DMS114 treated with DMSO at 0.1 percent for 48 hours (cell line): Measurements from ENCODE around the gene ZCCHC13.
A peak's percentile ranks its signal among the peaks of the same experiment; 100 is the strongest.
"Not testable (repeated sequence)": the region's sequence is repeated elsewhere in the genome, so short reads cannot be mapped to it uniquely, and the experiment has no call there.

Experiments used
- DNase-seq: peaks from one replicate; lab custom pipeline; 2025; ENCODE audit not compliant: unreplicated experiment; lab: John Stamatoyannopoulos, UW

Gene ZCCHC13

GRCh38 chrX:74304016-74304415 lies at the start of gene ZCCHC13:
TSS of gene ZCCHC13 (plus strand) at chrX:74304180. CDS start at chrX:74304267, 87 bp downstream.
- DNase-seq = no peak

DNA sequence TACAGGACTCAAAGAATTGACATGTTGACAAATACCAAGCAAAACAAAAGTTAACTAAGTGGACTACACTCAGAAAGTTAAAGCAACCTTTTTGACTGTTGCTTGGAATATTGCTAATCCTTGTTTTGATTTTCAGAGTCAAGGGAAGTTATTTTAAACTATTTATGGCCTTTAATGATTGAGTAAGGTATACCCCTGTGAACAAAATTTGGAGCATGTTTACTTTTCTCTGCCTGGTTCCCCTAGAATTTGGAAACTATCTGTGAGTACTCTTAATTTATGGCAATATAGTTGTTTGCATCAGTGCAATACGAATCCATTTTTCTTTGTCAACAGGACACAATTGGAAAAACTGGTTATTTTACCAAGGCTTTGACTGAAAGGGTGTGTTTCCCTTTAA lies 45.9 kb upstream of the ZCCHC13 start:
- not testable (repeated sequence) for DNase-seq

DNA sequence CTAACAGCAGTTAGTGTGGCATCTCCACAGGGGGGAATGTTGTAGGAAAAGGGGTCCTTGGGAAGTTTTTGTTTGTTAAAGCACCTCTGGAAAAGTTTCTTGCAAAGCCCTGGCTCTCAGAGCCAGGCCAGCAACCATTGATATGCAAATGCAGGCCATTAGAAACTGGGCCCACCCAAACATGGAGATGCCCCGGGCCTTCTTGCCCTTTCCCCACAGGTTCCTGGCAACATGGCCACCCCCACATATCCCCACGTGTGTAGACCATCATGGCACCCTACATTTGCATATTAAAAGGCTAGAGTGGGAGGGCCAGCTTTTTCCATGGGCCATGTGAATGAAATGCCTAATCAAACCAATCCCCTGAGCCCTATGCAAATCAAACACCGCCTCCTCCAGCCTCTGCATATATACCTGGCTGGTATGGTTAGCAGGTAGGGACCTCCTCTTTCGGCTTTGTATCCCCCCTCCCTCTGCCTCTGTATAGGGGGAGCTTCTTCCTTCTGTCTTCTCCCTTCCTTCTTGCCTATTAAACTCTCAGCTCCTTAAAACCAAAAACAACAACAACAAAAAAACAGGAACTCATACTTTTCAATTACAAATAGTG lies 44.0 kb upstream of the ZCCHC13 start:
- DNase-seq = no peak

- DNase-seq = no peak
These were observed 41.3 kb upstream of the ZCCHC13 start for GRCh38 chrX:74262452-74263209.

DNA sequence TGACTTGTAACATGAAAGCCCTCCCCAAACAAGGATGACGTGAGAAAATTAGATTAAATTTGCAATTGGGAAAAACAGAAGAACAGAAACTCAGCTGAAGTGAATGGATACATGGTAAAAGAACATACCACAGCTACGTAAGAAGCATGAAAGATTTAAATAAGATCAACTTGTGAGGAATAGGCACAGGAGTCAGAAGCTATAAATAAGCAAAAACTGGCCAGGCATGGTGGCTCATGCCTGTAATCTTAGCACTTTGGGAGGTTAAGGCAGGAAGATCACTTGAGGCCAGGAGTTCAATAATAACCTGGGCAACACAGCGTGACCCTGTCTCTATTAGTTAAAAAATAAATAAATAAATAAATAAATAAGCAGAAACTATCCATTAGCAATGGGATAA lies 33.6 kb upstream of the ZCCHC13 start:
- DNase-seq = no peak

- DNase-seq = no peak
These were observed 31.8 kb upstream of the ZCCHC13 start for GRCh38 chrX:74272230-74272629.

GRCh38 chrX:74274516-74274915 lies 29.5 kb upstream of the ZCCHC13 start:
- DNase-seq = no peak

- DNase-seq = no peak
These were observed 26.7 kb upstream of the ZCCHC13 start for GRCh38 chrX:74277320-74277719.

DNA sequence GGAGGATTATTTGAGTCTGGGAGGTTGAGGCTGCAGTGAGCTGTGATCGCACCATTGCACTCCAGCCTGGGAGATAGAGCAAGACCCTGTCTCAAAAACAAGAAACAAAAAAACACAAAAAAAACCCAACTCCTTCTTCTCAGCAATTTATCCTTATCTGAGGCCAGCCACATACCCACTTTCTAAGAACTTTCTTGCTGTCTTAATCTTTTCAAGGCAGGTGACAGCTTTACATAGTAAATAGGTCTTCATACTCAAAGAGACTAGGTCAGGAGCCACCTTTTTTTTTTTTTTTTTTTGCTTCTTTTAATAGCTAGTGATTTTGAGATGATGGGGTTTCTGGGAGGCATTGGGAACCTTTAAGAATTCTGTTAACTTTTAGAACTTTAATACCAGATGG lies 26.1 kb upstream of the ZCCHC13 start:
- no peak for DNase-seq

DNA sequence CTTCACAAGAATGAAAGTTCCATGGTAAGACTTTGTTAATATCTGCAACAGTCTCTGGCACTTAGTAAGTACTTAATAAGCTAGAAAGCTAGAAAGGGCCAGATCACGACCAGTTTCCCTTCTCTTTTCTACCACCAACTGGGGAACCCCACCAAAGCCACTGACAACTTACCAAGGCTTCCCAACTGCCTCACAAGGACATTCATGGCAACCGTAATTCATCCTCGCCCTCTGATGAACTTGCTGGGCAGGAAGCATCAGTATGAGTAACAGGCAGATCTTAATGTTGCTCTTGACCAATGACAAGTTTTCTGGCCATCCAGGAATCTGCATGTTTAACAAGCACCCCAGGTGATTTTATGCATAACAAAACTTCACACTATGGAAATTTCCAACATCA lies 23.2 kb upstream of the ZCCHC13 start:
- no peak for DNase-seq

DNA sequence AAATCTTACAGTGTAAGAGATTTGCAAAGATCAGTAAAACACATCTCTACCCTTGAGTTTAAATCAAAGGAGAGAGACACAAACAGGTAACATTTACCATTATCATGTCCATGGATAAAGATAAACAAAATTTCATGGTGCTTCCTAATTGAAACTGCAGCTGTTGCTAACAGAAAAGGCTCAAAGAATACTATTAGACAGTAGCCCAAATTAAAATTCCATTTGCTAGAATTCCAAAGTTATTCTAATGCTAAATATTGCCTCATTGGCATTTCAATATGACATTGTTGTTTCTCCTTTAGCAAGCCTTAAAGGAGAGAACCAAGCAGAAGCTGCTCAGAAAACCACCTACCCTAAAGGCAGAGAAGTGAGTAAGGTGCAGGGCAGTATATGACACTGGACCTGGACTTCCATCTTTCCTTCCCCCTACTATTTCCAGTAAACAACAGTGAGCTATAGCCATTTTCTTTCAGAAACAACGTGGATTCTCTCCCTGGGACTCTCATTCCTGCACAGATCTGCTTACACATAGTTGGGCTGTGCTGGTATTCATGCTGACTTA lies 19.5 kb upstream of the ZCCHC13 start:
- DNase-seq = no peak

DNA sequence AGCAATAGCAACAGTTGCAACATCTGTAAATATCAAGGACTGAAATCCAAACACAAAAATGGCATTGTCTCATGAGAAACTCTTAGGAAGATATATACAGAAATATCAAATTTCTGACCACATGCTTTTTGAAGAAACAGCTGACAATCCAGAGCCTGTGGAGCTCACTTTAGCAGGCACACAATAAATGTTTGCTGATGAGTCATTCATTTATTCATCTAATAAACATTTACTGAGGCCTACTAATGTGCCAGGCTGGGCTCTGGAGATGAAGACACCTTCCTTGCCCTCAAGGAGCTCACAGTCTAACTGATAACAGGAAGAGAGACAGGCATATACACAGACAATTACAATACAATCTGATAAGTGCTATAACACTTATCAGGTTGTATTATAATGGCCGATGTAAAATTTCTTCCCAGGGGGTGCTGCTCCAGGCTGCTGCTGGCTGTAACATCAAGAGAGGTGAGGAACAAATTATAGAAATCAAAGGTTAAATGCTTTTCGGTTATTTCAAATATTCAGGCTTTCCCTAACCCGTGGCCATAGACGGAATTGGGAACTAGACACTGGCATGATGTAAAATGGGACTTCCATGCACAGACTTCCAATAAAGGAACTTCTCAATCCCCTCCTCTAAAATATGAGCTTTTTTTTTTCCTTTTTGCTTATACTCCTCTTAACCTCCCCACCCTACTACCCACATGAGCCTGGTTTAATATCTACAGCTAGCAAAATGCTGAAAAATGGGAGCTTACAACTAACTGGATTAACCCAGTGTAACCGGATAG lies 16.8 kb upstream of the ZCCHC13 start:
- no peak for DNase-seq

GRCh38 chrX:74291577-74291963 lies 12.4 kb upstream of the ZCCHC13 start:
- DNase-seq = no peak

GRCh38 chrX:74291964-74292807 lies 11.8 kb upstream of the ZCCHC13 start:
- DNase-seq = peak; percentile 87

DNA sequence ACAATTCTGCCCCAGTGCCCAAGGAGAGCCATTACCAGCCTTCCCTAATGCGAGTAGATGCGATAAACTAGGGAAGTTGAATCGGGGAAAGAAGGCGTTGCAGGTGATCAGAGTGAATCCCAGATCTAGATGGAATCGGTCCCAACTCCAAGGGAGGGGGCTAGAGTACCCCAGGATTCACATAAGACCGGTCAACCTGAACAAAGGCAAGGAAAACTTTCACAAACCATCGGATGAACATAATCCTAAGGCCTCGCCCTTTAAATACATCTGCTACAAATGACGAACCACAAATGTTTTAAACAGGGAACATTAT lies 11.2 kb upstream of the ZCCHC13 start:
- DNase-seq = no peak

DNA sequence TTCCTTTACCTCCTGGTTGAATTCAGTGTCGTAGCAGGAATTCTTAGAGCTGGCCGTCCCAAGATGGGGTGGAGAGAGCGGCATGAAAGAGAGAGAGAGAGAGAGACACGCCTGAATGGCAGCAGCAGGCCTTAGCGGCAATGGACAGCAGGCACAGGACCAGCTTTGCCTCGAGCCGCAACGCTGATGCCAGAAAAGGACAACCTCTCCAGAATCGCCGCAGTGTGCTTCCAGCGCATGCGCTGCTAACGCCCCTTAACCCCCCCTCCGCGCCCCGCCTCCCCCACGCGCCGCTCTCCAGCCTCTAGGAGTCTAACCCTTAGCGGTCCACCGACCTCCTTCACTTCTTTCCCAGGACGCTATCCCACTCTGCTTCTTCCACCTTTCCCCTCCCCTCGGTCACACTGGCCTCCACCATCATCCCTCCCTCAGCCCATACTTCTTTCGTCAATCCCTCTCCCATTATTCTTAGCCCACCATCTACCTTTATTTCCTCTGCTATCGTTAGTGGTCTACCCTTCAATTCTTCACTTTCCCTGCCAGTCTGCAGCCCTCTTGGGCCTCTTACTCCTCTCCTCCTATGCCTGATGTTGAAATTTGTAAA lies 10.5 kb upstream of the ZCCHC13 start:
- DNase-seq = peak; percentile 67

DNA sequence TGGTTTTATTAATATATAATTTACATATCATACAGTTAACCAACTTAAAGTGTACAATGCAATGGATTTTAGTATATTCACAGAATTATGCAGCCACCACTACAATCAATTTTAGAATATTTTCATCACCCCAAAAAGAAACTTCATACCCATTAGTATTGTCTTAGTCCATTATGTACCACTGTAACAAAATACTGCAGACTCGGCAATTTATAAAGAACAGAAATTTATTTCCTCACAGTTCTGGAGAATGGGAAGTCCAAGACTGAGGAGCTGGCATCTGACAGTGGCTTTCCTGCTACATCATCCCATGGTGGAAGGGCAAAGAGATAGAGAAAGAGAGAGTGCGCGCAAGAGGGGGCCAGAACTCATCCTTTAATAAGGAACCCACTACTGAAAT lies 8.9 kb upstream of the ZCCHC13 start:
- DNase-seq = no peak

- DNase-seq = no peak
These were observed 6.2 kb upstream of the ZCCHC13 start for GRCh38 chrX:74297766-74298165.

DNA sequence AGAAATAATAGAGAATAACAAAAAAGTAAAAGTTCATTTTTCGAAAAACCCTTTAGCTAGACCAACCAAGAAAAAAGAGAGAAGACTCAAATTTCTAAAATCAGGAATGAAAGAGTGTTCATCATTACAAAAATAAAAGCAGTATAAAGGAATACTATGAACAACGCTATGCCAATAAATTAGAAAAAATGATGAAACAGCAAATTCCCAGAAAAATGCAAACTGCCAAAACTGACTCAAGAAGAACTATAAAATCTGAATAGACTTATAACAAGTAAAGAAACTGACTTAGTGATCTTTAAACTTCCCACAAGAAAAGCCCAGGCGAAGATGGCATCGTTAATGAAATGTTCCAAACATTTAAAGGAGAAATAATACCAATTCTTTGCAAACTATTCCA lies 3.1 kb upstream of the ZCCHC13 start:
- DNase-seq = no peak

DNA sequence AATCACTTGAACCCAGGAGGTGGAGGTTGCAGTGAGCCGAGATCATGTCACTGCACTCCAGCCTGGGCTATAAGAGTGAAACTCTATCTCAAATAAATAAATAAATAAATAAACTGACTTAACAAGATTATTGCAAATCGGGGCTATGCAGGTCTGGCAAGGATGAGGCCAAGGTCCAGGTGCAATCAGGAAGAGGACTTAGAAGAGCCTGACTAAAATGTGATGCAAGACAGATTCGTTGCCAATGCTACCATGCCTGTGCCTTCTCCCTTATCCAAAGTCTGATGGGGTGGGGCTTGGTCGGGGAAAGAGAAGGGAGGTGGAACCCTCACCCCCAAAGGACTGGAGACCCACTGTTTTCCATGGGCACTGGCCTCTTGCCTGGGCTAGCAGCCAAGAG lies 14.7 kb downstream of the ZCCHC13 start:
- DNase-seq = no peak

GRCh38 chrX:74319321-74319720 lies 15.3 kb downstream of the ZCCHC13 start:
- DNase-seq = not testable (repeated sequence)
